GM12874 (cell line): ENCODE results near the gene VILL.

Experiments
- CTCF ChIP-seq: IDR thresholded peaks from 2 replicates; pipeline ENCODE4 v1.5.1; 2011; ENCODE audit warnings: low read depth, mild to moderate bottlenecking, control low read depth, low read length, moderate library complexity; ENCODE audit not compliant: insufficient read depth

VILL gene

GRCh38 chr3:37945807-37946530, 44.6 kb upstream of the VILL start:
- no peak for TF ChIP-seq CTCF

- TF ChIP-seq CTCF = no peak
Observed at GRCh38 chr3:37946531-37946889, 44.1 kb upstream of the VILL start.

DNA sequence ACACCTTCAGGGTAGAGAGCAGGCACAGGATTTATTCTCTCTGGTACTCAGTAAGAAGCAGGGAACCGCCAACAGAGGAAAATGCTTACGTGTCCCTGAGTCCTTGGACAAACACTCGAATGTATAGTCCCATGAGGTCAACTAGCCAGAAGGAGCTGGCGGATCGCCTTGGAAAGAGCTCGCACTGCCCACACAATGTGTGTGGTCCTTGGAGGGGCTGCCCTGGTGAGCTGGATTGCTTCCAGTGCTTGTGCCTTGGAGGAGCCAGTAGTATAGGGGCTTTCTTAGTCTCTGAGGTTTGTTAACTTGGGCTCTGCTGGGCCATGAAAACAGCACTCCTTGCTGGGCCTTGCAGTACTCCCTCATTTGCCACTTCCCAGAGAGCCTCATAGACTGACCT, 40.7 kb upstream of the VILL start:
- TF ChIP-seq CTCF = no peak

- no peak for TF ChIP-seq CTCF
Observed at GRCh38 chr3:37952564-37952963, 38.0 kb upstream of the VILL start.

DNA sequence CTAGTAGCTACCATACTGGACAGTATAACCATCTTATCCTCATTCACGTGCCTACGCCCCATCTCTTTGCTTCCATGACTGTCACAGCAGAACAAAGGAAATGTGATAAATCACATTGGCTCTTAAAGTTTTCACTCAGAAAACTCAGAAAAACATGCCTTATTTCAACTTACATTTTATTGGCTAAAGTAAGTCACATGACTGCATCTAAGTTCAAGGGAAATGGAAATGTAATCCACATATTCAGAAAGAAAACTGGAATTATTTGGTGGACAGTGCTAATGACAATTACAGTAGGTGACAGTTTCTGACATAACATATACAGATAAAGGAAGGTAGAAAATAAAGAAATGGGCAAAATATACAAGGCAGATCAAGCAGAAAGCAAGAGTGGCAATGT, 37.4 kb upstream of the VILL start:
- TF ChIP-seq CTCF = no peak

DNA sequence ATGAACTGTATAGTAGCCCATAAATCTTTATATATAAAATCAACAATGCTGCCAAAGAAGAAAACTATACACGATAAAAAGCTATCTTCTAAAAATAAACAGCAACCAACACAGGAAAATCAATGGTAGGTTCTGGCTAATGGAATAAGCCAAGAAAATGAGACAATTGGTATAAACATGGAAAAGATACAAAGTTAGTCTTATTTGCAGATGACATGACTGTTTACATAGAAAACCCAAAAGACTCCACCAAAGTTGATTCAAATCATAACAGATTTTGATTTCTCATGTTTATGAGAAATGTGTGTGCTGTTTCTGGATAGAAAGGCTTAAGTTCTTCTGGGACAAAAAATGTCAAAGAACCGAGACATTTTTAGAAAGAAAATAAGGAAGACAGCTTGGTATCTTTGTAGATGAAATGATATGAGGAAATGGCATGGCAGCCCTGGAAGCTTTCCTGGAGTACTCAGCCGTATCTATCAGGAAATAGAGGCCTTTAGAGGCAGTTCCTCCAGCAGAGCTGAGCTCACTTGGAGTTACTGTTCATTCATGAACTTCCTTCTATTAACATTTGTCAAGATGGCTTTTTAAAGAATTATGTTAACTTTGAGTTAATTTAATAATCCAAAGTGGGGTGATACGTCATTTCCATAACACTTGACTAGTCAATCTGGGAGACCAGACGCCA, 36.7 kb upstream of the VILL start:
- no peak for TF ChIP-seq CTCF

DNA sequence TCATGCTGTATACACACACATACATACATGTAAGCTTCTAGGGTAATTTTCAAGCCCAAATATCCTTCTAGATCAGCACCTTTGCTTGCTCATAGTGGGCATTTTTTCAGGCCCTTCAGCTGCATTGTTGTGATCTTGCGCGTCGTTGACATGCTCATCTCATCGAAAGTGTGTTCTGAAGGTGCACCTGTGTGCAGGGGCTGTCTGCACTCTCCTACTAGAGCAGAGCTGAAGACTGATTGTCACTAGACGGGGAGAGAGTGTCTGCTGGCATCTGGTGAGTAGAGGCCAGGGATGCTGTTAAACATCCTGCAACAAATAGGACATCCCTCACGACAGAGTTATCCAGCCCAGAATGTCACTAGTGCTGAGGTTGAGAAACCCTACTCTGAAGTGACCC, 35.7 kb upstream of the VILL start:
- TF ChIP-seq CTCF = no peak
